CD4-positive, alpha-beta memory T cell (primary cell): ENCODE results near the gene RBMS3. TPM values are rescaled to one million over a fixed set of nuclear protein-coding genes. Genes with fewer than 3 reads are reported as not detected.

Source experiments
- CTCF ChIA-PET: fragments of 350-600 bp; sonication (Branson Sonifier 250); formaldehyde crosslinking; loops from one replicate; lab custom pipeline; 2021; ENCODE audit warnings: inconsistent platforms; ENCODE audit not compliant: partially characterized antibody; lab: Charles Lee
- POLR2A ChIA-PET: fragments of 350-600 bp; sonication (Branson Sonifier 250); formaldehyde crosslinking; loops from one replicate; lab custom pipeline; 2021; ENCODE audit not compliant: partially characterized antibody; lab: Charles Lee
- DNase-seq, 5 donors: peaks; one replicate each; pipeline versions ENCODE4 v3.0.0 to v3.0.0-alpha.2; 2020 to 2022; ENCODE audit warnings: mixed read lengths in 1 of 5
- H3K27ac ChIP-seq: one replicate; pipeline ENCODE4 v1.7.0; 2013; ENCODE audit warnings: low read depth, low read length
- H3K27me3 ChIP-seq: 2 replicates; pipeline ENCODE4 v1.7.0; 2013; ENCODE audit warnings: mild to moderate bottlenecking, low read length, moderate library complexity; ENCODE audit not compliant: insufficient read depth
- H3K36me3 ChIP-seq: 2 replicates; pipeline ENCODE4 v1.7.0; 2013; ENCODE audit warnings: mild to moderate bottlenecking, low read length, moderate library complexity; ENCODE audit not compliant: insufficient read depth
- H3K4me1 ChIP-seq: 2 replicates; pipeline ENCODE4 v1.7.0; 2013; ENCODE audit warnings: mild to moderate bottlenecking, low read length, moderate library complexity; ENCODE audit not compliant: insufficient read depth
- H3K4me3 ChIP-seq, 2 donors: one replicate each; pipeline ENCODE4 v1.7.0; 2013; ENCODE audit warnings: low read length in 2 of 2, mild to moderate bottlenecking in 1 of 2
- H3K9me3 ChIP-seq, 2 donors: one replicate each; pipeline ENCODE4 v1.7.0; 2013; ENCODE audit warnings: low read length in 2 of 2, control low read depth in 1 of 2; ENCODE audit not compliant: control insufficient read depth in 1 of 2
- H3K27ac Mint-ChIP-seq, 7 donors: one replicate each; pipeline ENCODE4 v1.8.0; 2020 to 2021; ENCODE audit warnings: mixed read lengths in 7 of 7, mild to moderate bottlenecking in 6 of 7, inconsistent platforms in 3 of 7, moderate library complexity in 3 of 7
- H3K27me3 Mint-ChIP-seq, 2 donors: one replicate each; pipeline ENCODE4 v1.8.0; 2020 to 2021; ENCODE audit warnings: mixed read lengths in 2 of 2
- H3K36me3 Mint-ChIP-seq, 2 donors: one replicate each; pipeline ENCODE4 v1.8.0; 2020 to 2021; ENCODE audit warnings: mixed read lengths in 2 of 2, inconsistent platforms in 1 of 2, mild to moderate bottlenecking in 1 of 2
- H3K4me1 Mint-ChIP-seq, 4 donors: one replicate each; pipeline ENCODE4 v1.8.0; 2020 to 2021; ENCODE audit warnings: mixed read lengths in 4 of 4, mild to moderate bottlenecking in 1 of 4
- H3K4me3 Mint-ChIP-seq, 8 donors: one replicate each; pipeline ENCODE4 v1.8.0; 2020 to 2021; ENCODE audit warnings: mixed read lengths in 8 of 8, mild to moderate bottlenecking in 7 of 8, moderate library complexity in 6 of 8, inconsistent platforms in 3 of 8
- H3K9me3 Mint-ChIP-seq, 8 donors: one replicate each; pipeline ENCODE4 v1.8.0; 2020 to 2021; ENCODE audit warnings: mixed read lengths in 8 of 8, mild to moderate bottlenecking in 5 of 8, inconsistent platforms in 3 of 8, moderate library complexity in 1 of 8
- intact Hi-C: fragments of 100-400 bp; cut with micrococcal nuclease; formaldehyde crosslinking; loops from one replicate; pipeline ENCODE4 v1.15.1; 2023
- polyA plus RNA-seq, 2 donors: library from polyadenylated mRNA; unstranded; fragments of 300-500 nt; fragmentation: Illumina TruSeq; gene quantifications; one replicate each; pipeline ENCODE4 v1.2.3, GENCODE V29; 2021
- total RNA-seq, 2 experiments: library from RNA; stranded (reverse); gene quantifications; one replicate each; pipeline ENCODE4 v1.2.3, GENCODE V29; 2021

RBMS3 gene
- total and polyA plus RNA-seq, 4 experiments from 2014 or later: 0.70 to 1.6 (median 1.0) TPM; not detected in 1

DNA sequence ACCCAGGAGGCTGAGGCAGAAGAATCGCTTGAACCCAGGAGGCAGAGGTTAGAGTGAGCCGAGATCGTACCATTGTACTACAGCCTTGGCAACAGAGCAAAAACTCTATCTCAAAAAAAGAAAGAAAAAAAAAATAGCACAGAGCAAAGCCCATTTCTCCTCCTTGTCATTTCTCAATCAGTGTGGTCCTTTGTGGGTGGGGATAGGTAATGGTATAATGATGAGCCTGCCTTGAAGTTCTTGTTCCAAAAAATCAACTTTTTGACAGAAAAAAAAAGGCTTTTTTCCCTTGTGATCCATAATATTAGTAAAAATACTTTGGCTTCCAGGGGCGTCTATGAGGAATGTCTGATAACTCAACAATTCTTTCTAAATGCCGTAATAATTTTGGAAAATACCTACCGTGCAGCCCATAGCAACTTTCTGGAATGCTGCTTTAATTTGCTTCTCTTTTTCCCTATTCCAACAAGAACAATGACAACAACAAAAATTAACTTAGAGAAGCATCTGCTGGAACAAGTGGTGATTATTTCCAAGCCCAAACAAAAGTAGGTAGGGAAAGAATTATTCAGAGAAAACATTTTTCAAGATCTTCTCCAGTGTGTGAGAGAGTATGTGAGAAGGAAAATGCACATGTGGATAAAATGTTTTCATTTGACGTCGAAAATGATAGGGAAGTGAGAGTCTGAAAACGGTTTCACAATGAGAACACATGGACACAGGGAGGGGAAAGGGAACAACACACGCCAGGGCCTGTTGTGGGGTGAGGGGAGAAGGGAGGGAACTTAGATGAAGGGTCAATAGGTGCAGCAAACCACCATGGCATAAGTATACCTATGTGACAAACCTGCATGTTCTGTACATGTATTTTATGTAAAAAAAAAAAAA is 337.8 kb downstream of the RBMS3 start:
- Histone ChIP-seq H3K4me1 (no peaks in the 10 kb centered on the region), H3K27ac (no peak overlapping the region), H3K27me3 (no peaks in the 10 kb centered on the region), H3K4me3 (no peak overlapping the region), H3K9me3 (no peaks in the 10 kb centered on the region), H3K36me3 (no peaks in the 10 kb centered on the region)
- no peak overlapping the region for H3K4me3 Mint-ChIP-seq
- H3K36me3 Mint-ChIP-seq: no peaks in the 10 kb centered on the region
- intact Hi-C loops: no loop called here
- no peak overlapping the region for H3K27ac Mint-ChIP-seq
- no peaks in the 10 kb centered on the region for H3K4me1 Mint-ChIP-seq
- ChIA-PET POLR2A (no interaction called here), CTCF (no interaction called here)
- H3K9me3 Mint-ChIP-seq: peaks cover 0 to 4% (median under 1%) of the 10 kb centered on the region in 8 donors
- no peak for DNase-seq
- H3K27me3 Mint-ChIP-seq: no peaks in the 10 kb centered on the region

DNA sequence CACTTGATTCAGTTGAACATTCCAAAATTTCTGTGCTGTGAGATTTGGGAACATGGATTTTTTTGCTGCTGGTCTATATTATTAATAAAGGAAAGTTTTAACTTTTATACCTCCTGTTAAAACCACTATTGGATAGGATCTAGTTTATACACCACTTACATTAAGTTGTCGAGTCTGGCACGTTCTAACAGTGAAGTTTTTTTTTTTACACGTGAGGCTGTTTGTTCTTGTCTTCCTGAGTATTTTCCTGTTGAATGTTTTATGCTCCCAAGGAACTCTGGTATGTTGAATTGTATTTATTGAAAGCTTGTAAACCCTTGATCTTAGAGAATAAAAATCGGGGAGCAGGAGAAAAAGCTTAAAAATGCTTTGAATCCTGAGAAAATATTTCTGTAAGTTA is 338.8 kb downstream of the RBMS3 start:
- Histone ChIP-seq H3K27ac (no peak overlapping the region), H3K36me3 (no peaks in the 10 kb centered on the region), H3K4me3 (no peak overlapping the region), H3K4me1 (no peaks in the 10 kb centered on the region), H3K27me3 (no peaks in the 10 kb centered on the region), H3K9me3 (no peaks in the 10 kb centered on the region)
- Mint-ChIP-seq H3K27ac (no peak overlapping the region), H3K4me1 (no peaks in the 10 kb centered on the region), H3K27me3 (no peaks in the 10 kb centered on the region), H3K36me3 (no peaks in the 10 kb centered on the region), H3K4me3 (no peak overlapping the region), H3K9me3 (peaks cover 0 to 4% (median 0%) of the 10 kb centered on the region in 8 donors)
- intact Hi-C loops: no loop called here
- DNase-seq: no peak
- ChIA-PET POLR2A (no interaction called here), CTCF (no interaction called here)

DNA sequence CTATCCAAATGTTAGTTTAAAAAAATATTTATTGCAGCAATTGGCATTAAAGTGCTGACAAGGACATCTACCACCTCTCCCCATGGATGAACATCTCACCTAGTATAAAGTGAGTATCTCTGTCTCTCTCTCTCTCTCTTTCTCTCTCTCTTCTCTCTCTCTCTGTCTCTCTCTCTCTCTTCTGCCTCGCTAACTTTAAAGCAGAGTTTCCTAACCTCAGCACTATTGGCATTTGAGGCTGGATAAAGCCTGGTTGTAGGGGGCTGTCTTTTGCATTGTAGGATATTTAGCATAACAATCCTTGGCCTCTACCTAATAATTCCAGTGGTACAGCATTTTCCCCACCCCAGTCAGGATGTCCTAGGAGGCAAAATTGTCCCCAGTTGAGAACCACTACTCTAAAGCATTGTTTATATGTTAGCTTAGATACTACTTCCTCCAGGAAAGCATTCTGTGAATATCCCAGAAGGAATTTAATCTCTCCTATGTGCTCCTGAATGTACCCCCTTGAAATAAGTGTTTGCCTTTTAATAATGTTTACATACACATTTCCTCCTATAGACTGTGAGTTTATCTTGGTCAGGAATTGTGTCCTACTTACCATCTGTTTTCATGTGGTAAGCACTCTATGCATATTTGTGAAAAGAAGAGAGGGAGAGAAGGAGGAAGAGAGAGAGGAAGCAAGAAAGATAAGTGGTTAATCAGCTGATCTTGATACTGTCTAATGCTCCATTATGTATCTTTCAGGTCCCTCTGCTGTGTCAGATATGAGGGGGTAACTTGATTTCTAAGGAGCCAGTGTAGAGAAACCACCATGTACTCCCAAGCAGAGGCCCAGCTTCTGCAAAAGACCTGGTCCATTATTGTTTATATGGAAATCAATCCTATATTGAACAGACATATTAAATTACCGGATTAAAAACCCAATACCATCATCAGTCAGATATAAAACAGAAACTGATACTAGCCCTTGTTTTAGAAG is 346.6 kb downstream of the RBMS3 start:
- no peaks in the 10 kb centered on the region for H3K4me1 Mint-ChIP-seq
- no peaks in the 10 kb centered on the region for H3K4me1 ChIP-seq
- no peaks in the 10 kb centered on the region for H3K36me3 ChIP-seq
- no peak for DNase-seq
- H3K36me3 Mint-ChIP-seq: no peaks in the 10 kb centered on the region
- no peaks in the 10 kb centered on the region for H3K27me3 Mint-ChIP-seq
- H3K9me3 ChIP-seq: no peaks in the 10 kb centered on the region
- H3K27me3 ChIP-seq: no peaks in the 10 kb centered on the region
- H3K4me3 ChIP-seq: no peak overlapping the region
- POLR2A ChIA-PET: no interaction called here
- no peak overlapping the region for H3K4me3 Mint-ChIP-seq
- CTCF ChIA-PET: no interaction called here
- H3K9me3 Mint-ChIP-seq: peaks cover 0 to 3% (median 0%) of the 10 kb centered on the region in 8 donors
- no peak overlapping the region for H3K27ac Mint-ChIP-seq
- H3K27ac ChIP-seq: no peak overlapping the region
- intact Hi-C loops: no loop called here

DNA sequence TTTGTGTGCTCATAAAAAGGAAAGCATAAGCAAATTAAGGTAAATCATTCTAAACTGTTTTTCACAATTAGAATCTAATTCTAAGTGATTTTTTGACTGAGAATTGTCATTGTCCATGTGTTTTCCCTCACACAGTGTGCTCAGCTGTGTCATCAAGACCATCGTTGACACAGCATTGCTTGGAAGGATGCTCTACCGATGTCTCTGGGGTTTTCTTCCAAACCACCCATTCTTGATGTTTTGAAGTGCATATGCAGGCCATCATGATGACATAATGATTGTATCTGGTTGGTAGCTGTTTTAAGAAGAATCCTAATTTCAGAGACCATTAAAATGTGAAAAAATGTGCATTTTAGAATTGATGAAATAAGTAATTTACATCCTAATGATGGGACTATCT is 347.9 kb downstream of the RBMS3 start:
- no peak overlapping the region for H3K27ac Mint-ChIP-seq
- no peaks in the 10 kb centered on the region for H3K27me3 Mint-ChIP-seq
- H3K4me1 ChIP-seq: no peaks in the 10 kb centered on the region
- H3K9me3 ChIP-seq: no peaks in the 10 kb centered on the region
- H3K4me3 Mint-ChIP-seq: no peak overlapping the region
- no peaks in the 10 kb centered on the region for H3K36me3 Mint-ChIP-seq
- no peaks in the 10 kb centered on the region for H3K36me3 ChIP-seq
- H3K27me3 ChIP-seq: no peaks in the 10 kb centered on the region
- DNase-seq: no peak
- H3K27ac ChIP-seq: no peak overlapping the region
- POLR2A ChIA-PET: no interaction called here
- H3K4me3 ChIP-seq: no peak overlapping the region
- intact Hi-C loops: no loop called here
- H3K9me3 Mint-ChIP-seq: peaks cover 0 to 3% (median 0%) of the 10 kb centered on the region in 8 donors
- CTCF ChIA-PET: no interaction called here
- H3K4me1 Mint-ChIP-seq: no peaks in the 10 kb centered on the region

DNA sequence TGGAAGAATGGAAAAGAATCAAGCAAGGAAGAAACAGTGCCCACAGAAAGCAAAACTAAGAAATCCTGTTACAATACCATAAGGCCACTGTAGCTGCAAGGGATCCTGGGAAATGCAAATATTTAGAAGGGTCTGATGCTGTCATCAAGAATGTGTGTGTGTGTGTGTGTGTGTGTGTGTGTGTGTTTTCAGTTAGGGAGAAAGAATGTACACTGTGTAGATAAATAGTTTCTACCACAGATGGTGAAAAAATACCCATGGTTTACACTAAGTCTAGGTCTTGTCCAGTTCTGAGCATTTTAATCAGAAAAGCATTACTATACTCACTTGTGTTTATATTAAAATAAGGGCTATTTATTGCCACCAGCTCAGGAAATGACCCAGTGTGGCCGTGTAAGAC is 355.0 kb downstream of the RBMS3 start:
- no peaks in the 10 kb centered on the region for H3K4me1 Mint-ChIP-seq
- H3K36me3 ChIP-seq: no peaks in the 10 kb centered on the region
- H3K4me3 Mint-ChIP-seq: no peak overlapping the region
- ChIA-PET POLR2A (no interaction called here), CTCF (no interaction called here)
- H3K27ac ChIP-seq: no peak overlapping the region
- DNase-seq: no peak
- no peak overlapping the region for H3K27ac Mint-ChIP-seq
- H3K27me3 Mint-ChIP-seq: no peaks in the 10 kb centered on the region
- no peaks in the 10 kb centered on the region for H3K9me3 ChIP-seq
- no peaks in the 10 kb centered on the region for H3K27me3 ChIP-seq
- no peaks in the 10 kb centered on the region for H3K4me1 ChIP-seq
- no peak overlapping the region for H3K4me3 ChIP-seq
- no peaks in the 10 kb centered on the region for H3K36me3 Mint-ChIP-seq
- intact Hi-C loops: no loop called here
- H3K9me3 Mint-ChIP-seq: peaks cover 0 to 3% (median 0%) of the 10 kb centered on the region in 8 donors

DNA sequence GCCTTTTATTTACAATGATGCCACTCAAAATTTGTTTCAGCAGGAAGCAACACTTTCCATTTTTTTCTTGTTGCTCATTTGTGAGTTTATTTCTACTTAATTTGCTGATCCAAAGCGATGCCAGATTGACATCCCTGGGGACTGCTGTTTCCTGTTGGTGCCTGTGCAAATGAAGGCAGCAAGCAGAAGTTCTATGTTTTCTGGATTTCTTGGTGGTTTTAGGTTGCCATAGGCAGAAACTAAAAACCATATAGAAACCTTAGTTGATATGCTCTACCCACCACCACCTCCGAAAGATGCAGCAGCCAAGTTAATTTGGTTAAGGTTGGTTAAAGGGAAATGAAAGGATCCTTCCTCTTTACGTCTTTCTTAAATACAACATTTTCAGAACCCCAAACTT is 356.2 kb downstream of the RBMS3 start:
- H3K27me3 Mint-ChIP-seq: no peaks in the 10 kb centered on the region
- no peaks in the 10 kb centered on the region for H3K36me3 ChIP-seq
- no peak for DNase-seq
- H3K27ac Mint-ChIP-seq: no peak overlapping the region
- H3K9me3 ChIP-seq: no peaks in the 10 kb centered on the region
- H3K4me3 Mint-ChIP-seq: no peak overlapping the region
- peaks cover 0 to 3% (median 0%) of the 10 kb centered on the region in 8 donors for H3K9me3 Mint-ChIP-seq
- no peaks in the 10 kb centered on the region for H3K27me3 ChIP-seq
- H3K4me3 ChIP-seq: no peak overlapping the region
- no peaks in the 10 kb centered on the region for H3K36me3 Mint-ChIP-seq
- H3K4me1 Mint-ChIP-seq: no peaks in the 10 kb centered on the region
- no peaks in the 10 kb centered on the region for H3K4me1 ChIP-seq
- intact Hi-C loops: no loop called here
- CTCF ChIA-PET: no interaction called here
- POLR2A ChIA-PET: no interaction called here
- no peak overlapping the region for H3K27ac ChIP-seq

DNA sequence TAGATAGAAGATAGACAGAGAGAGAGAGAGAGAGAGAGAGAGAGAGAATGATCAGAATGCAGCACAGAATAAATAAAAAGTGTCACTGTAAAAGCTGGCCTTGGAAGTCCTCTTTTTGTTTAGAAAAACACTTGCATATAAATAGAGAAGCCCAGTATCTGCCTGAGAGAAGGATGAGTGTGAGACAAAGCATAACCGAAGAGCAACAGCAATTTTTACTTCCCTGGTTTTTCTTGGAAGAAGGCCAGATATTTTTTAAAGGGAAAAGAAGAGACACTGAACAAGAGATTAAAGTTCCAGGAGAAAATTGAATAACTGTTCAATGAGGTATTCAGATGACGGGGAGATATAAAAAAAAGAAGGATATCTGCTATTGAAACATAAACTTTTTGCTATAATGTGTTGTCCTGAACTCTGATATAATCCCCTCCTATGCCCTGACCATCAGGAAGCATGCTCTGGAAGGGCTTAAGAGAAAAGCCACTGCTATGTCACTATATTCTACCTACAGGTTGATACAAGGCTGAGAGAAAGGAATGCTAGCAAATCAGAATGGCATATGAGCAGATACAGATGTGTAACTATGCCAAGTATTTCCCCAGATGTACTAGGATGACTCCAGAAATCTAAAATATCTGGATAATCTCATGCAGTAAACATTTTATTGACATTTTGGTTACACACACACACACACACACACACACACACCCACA is 358.9 kb downstream of the RBMS3 start:
- Histone ChIP-seq H3K4me1 (no peaks in the 10 kb centered on the region), H3K27me3 (no peaks in the 10 kb centered on the region), H3K27ac (no peak overlapping the region), H3K9me3 (no peaks in the 10 kb centered on the region), H3K36me3 (no peaks in the 10 kb centered on the region), H3K4me3 (no peak overlapping the region)
- POLR2A ChIA-PET: no interaction called here
- Mint-ChIP-seq H3K9me3 (peaks cover 0 to 2% (median 0%) of the 10 kb centered on the region in 8 donors), H3K4me3 (no peak overlapping the region), H3K36me3 (no peaks in the 10 kb centered on the region), H3K27ac (peak overlapping the region in 2 of 7 donors; percentile 1 to 44), H3K4me1 (no peaks in the 10 kb centered on the region), H3K27me3 (no peaks in the 10 kb centered on the region)
- DNase-seq: no peak
- intact Hi-C loops: no loop called here
- CTCF ChIA-PET: no interaction called here
